NOMO-1 treated with dmso at 0.1 percent for 144 hours (cell line): Measurements from ENCODE around the gene TRIM45.
"Not testable (repeated sequence)": the region's sequence is repeated elsewhere in the genome, so short reads cannot be mapped to it uniquely, and the experiment has no call there.

Experiments used
- DNase-seq: peaks from one replicate; lab custom pipeline; 2025; ENCODE audit not compliant: unreplicated experiment; lab: John Stamatoyannopoulos, UW

TRIM45 gene, protein sequence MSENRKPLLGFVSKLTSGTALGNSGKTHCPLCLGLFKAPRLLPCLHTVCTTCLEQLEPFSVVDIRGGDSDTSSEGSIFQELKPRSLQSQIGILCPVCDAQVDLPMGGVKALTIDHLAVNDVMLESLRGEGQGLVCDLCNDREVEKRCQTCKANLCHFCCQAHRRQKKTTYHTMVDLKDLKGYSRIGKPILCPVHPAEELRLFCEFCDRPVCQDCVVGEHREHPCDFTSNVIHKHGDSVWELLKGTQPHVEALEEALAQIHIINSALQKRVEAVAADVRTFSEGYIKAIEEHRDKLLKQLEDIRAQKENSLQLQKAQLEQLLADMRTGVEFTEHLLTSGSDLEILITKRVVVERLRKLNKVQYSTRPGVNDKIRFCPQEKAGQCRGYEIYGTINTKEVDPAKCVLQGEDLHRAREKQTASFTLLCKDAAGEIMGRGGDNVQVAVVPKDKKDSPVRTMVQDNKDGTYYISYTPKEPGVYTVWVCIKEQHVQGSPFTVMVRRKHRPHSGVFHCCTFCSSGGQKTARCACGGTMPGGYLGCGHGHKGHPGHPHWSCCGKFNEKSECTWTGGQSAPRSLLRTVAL

DNA sequence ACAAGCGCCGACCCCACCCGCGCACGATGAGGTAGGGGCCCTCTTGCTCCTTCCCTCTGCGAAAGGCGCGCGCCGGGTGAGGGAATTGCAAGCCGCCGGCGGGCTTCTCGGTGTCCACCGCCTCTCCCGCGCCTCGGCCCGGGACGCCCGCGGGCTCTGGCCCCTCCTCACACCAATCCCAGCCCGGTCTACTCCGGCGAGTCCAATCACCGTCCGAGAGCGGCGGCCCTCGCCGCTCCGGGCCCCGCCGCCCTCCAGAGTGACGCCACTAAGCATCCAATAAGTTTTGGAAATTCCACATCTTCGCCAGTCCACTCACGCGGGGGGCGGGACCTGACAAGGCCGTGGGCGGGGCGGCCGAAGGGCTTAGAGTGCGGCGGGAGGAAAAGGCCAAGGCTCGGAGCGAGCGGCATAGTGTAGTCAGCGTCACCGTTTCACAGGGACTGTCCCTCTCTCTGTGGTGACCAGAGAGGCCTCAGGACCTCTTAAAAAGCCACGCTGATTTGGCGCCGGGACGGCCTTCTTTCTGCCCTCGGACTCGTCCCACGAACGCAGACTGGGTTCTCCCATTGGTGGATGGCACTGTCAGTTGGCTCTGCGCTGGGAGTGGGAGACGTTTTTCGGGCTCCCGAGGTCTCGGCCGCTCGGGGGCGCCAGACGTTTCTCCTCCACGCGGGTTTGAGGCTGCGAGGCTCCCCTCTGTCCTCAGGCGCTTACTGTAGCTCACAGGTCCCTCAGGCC is at the start of gene TRIM45:
TSS of gene TRIM45 (minus strand) at position 161 of the 741 bp plus-strand sequence. CDS start 548 bp downstream, outside the sequence.
- DNase-seq: peak; percentile 94

DNA sequence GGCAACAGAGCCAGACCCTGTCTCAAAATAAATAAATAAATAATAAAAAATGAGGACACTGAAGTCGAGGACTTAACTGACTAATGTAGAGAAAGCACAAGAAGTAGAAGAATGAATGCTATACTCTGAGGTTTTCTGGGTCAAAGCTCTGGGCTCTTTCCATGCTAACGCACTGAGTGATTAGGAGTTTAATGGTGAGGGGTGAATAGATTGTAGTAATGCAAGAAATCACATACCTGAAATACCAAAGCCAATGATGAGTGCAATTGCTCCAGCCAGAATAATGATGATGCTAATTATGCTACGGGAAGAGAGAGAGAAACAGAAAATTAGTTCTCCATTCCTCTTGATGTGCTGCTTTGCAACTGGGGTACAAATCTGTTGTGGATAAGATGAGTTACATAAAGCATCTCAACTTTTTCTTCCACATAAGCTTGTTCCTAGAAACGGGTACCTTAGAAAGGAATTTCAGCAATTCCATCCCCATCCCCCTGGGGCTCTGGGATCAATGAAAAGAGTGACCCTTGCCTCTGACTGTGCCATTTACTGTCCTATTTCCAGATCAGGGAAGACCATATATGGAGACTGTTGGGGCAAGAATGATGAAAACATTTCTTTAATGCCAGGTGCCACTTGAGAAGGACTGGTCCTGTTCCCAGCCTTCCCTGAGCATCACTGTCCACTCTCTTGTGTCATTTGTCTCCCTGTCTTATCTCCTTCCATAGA is 48.5 kb upstream of the TRIM45 start:
- DNase-seq: no peak

DNA sequence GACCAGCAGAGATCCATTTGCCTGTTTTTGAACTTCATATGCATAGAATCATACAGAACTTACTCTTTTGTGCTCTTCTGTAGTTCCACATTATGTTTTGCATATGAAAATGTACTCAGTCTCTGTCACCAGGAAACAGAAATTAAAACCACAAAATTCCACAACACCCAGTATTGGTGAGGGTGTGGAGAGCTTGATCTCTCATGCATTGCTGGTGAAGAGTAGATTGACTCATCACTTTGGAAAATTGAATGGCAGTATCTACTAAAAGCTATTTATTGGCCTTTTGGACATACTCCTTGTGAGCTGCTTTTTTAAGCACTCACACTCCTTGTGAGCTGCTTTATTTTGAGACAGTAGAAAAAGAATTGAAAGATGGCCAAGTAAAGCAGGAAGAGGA is 45.9 kb upstream of the TRIM45 start:
- no peak for DNase-seq

DNA sequence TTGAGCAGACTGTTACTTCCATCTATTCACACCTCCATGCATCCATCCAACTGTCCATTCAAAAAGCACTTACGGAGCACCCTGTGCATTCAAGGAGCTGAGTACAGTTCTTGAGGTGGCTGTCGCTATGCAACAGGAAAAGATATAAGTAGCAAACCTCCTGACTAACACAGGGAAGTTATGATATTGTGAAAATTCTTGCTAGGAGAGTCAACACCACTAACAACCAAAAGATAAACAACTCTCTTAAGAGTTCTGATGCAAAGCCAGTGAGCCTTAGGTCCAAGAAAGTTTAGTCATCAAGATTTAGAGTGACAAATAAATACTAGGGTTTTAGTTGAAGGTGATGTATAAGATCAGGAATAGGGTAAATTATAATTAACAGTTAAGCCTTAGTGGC is 44.5 kb upstream of the TRIM45 start:
- no peak for DNase-seq

DNA sequence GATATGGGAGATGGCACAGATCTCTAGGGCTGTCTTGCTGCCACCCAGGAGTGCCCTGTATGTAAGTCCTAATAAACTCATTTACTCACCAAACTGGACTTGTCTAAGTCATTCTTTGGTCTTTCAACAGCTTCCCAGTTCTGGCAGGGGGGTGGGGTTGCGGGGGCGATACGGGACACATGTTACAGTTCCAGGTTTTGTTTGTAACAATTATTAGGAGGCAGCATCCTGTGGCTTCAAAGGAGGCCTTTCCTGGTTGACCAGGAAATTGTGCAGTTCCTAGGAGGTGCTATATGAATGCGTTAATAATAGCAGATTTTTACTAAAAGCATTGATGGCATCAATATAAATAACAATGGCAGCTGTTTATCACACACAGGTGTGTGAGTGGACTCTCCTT is 42.7 kb upstream of the TRIM45 start:
- DNase-seq: no peak

DNA sequence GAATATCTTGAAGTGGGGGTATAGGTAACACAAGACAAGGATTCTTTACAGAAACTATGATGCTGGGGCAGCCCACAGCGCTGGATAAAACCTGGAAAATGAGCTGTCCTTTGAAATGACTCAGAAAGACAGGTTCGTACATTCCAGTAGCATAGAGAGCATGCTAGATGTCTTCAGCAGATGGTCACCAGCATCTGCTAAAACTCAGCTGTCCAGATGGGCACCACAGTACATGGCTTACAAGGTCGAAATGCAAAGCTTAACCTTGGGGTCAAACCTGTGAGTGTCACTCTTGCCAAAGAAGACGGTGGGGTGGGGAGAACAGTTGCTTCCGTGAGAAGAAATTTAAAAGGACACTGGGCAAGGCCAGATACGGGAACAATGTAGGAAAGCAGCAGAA is 41.3 kb upstream of the TRIM45 start:
- DNase-seq: no peak

DNA sequence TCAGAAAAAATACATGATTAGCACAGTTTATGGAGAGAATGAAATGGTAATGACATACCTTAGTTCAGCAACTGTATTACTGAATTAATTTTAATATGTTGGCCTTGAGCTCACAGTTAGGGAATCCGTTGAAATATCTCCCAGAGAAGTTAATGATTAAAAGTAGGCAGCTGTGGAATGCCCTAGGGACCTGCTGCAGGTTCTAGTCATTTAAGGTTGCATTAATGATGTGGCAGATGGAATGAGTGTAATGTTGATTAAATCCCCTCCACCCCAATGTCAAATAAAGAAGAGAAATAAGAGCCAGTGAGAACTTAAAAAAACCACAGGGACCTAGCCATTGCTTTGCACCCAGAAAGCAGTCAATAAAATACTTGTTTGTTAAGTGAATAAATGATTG is 40.3 kb upstream of the TRIM45 start:
- DNase-seq: no peak

DNA sequence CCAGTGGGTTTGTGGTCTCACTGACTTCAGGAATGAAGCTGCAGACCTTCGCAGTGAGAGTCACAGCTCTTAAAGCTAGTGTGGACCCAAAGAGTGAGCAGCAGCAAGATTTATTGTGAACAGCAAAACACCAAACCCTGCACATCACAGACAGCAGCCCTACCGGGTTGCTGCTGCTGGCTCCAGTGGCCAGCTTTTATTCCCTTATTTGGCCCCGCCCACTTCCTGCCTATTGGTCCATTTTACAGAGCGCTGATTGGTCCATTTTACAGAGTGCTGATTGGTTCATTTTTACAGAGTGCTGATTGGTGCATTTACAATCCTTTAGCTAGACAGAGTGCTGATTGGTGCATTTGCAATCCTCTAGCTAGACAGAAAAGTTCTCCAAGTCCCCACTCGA is 29.8 kb upstream of the TRIM45 start:
- not testable (repeated sequence) for DNase-seq

DNA sequence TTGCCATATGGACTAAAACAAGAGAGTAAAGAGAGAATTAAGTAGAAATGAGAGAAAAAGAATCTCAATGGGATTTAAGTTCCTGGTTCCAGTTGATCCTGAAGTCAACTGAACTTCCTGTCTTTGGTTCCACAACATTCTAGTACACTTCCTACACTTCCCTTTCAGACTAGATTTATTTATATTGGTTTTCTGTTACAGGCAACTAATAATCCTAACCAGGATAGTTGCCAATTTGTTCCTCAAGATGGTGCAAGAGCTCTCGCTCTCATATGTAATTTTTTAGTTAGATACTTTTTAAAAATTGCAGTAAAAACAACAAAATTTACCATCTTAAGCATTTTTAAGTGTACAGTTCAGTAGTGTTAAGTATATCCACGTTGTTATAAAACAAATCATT is 28.8 kb upstream of the TRIM45 start:
- no peak for DNase-seq

DNA sequence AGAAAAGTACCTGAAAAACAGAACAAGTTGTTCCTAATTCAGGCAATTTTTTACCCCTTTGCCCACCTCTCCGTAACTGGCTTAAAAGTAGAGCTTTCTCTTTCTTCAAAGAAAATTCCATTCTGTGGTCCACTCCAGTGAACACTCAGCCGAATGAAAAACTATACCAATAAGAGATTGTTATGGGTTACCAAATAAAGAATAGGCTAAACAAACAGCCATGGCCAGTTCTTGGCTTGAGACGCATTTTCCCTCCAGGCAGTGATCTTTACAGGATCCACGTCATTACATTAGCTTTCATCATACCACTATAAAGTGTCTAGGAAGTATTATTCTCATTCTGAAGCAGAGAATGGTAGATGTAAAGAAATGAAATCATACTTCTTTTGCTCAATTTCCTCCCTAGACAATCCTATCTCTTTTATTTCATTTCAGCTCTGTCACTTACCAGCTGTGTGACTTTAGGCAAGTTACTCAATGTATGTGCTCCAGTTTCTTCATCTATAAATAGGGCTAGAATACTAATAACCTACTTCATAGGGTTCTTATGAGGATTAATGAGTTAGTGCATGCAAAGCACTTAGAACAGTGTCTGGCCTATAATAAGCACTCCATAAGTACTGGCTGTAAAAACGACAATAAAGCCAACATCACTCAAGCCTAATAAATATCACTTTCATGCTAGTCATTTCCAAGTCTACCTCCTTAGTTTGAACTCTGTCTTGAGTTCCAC is 26.5 kb upstream of the TRIM45 start:
- DNase-seq: no peak

DNA sequence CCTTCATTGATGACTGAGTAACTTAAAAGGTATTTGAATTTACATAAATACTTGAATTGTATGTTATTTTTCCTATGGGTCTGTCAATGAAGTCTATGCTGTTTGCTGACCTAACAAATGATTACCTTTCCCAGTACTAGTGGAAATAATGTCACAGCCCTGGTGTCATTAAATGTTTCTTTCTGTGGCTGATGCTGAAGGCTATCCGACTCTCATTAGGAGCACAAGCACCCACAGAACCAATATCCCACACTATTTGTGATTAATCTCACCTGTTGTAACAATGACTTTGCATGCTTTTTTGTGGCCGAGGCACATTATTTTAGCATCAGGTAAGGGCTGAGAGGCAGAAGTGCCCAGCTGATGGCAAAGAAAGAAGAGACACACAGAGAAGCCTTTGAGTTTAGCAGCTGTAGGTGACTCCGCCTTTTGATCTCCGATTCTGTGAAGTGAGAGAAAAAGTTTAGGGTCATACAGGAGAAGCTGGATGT is 25.8 kb upstream of the TRIM45 start:
- DNase-seq: no peak

DNA sequence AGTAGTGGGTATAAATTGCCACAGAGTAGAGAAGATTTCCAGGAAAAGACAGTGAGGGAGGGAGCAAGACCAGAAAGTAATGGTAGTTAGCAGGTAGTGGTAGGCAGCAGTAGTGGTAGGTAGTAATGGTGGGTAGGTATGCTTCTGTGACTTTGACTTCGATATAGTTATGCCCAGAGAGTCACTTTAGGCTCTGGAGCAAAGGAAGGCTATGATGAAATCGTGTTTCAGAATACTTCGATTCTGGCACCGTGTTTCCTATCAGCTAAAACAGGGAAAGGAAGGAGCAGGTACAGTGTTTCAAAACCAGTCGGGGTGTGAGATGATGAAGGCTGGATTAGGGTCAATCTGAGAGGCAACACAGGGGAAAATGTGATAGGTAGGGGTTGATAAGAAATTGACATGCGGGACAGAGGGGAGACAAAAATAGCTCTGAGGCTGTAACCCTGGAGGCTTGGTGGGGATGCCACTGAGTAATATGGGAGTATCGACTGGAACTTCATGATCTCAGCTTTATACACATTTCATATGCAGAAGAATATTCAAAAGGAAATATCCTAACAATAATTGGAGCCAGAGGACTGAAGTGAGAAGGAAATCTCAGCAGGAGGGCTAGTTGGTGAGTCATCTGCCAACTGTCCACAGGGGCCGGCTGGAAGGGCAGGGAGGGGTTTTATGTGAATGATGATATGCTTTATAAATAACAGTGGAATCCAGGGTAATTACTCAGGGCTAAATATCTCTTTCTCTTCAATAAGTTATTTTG is 25.2 kb upstream of the TRIM45 start:
- DNase-seq: no peak

DNA sequence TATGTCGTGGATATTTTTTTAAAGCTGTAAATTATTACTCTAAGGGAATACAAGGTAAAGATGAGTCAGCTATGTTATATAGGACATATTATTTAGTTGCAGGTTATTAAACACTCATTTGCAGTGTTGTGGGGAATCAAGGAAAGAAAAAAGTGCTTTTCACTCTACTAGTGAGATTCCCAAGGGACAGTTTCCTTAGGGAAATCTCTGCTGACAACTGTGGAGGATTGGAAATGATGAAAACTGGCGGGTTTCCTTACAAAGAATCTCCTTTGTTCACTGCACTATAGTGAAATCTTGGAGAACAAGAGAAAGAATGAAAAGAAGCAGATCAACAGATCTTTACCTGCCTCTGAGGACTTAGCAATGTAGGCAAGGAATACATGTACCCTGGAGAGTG is 24.5 kb upstream of the TRIM45 start:
- no peak for DNase-seq

DNA sequence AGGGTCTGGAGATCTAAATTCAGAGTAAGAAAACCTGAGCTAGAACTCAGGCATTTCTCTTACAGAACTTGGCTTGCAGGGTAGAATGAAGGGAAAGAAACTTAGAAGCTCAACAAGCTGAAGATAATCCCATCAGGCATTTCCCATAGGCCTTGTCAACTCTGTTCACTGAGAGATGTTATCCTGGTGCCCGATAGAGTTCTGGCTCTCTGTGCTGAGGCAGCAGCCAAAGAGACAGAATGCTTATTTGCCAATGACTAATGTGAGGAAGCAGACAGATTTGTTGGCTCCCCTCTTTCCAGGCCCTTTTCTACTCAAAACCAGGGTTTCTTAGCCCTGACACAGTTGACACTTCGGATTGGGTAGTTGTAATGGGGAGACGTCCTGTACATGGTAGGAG is 22.3 kb upstream of the TRIM45 start:
- DNase-seq: no peak

DNA sequence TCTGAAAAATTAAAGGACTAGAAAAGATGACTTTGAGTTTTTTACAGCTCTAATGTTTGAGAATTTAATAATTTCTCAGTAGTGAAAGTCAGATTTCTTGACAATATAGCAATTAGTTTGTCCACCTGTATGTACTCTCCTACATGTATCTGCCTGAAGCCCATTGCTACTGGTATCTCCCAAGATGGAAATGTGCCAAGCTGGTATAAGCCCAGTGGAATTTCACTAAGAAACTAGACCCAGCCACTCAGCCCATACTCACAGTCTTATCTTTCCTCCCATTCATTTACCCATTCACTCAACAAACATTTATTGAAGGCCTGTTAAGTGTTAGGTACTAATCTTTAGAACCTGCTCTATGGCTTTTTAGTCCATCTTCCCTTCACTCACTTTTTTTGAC is 21.6 kb upstream of the TRIM45 start:
- DNase-seq: no peak

DNA sequence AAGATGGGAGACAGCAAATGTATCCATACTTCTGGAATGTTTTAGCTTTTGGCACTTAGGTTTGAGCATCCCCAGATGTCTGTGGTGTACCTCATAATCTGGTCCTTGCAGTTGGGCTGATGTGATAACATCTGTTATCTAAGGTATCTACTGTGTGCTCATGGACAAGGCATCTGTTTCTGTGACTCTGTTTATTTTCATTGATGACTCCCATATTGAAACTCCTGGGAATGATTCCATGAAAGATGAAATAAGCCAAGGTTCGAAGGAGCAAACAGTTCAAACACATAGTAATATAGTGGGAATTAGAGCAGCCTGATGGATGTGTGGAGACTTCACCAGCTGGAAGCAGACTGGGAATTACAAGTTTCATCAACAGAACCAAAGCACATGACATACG is 20.7 kb upstream of the TRIM45 start:
- DNase-seq: no peak

DNA sequence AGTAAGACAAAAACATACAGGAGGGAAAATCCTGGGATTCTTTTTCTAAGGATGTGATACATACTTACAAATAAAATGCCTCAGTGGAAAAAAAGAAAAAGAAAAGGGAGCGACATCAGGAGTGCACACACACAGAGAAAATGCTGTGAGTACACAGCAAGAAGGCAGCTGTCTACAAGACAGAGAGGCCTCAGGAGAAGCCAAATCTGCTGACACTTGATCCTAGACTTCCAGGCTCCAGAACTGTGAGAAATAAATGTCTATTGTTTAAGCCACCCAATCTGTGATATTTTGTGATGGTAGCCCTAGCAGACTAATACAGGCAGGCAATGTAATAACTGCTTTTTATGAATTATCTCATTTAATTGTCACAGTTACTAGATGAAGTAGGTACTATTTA is 17.0 kb upstream of the TRIM45 start:
- DNase-seq: no peak

DNA sequence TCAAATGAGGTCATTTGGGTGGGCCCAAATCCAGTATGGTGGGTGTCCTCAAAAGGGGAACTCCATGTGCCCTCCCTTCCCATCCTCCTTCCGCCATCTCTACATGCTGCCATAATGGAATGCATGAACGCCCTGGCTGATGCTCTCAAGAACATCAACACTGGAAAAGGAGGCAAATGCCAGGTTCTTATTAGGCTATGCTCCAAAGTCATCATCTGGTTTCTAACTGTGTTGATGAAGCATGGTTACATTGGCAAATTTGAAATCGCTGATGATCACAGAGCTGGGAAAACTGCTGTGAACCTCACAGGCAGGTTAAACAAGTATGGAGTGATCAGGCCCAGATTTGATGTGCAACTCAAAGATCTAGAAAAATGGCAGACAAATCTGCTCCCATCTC is 16.6 kb upstream of the TRIM45 start:
- DNase-seq: no peak

DNA sequence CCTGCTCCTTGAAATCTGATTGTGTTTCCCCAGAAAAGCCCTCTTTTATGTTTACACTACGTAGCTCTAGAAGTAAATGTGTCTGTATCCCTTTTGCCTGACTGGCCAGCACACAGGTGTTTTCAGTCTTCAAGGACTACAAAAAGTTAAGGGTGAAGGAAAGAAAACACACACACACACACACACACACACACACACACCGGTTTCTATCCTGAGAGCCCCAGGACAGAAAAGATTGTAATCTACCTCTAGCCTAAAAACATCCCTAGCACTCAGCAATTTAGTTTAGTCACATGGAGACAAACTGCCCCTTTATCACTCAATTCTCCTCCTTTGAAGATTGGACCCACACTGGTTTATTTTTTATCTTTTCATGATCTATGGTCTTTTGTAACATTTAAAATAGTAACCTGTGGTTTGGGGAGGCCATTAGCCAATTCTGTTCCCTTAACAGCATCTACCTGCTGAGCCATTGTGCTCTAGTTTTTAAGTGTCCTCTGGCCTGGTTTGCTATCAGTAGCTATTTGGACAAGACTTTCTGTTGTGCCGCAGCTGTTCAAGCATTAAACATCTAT is 15.8 kb upstream of the TRIM45 start:
- no peak for DNase-seq

DNA sequence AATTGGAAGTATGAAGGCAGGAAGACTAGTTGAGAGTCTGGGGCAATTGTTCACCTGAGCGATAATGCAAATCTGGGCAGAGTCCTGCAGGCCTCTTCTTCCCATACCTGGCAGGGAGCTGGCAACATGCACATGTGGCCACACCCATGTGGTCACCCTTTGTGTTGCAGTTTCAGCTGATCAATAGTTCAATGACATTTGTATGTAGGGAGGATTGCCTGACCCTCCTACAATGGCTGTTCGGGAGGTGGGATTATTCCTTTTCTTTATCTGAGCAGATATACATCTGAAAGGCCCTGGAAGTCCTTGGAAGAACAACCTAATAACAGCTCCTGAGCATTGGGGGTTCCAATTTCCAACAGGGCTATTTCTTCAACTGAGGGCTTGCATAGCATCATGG is 15.2 kb upstream of the TRIM45 start:
- DNase-seq: no peak
